NB4 (cell line): ENCODE data around the gene NDEL1.

Experiments
- CTCF ChIP-seq: IDR thresholded peaks from one replicate; pipeline ENCODE4 v1.5.1; 2012; ENCODE audit warnings: low read depth, low read length
- MAX ChIP-seq: IDR thresholded peaks from 2 replicates; pipeline ENCODE4 v1.6.1; 2011; ENCODE audit warnings: low read depth, low read length
- MYC ChIP-seq: IDR thresholded peaks from 2 replicates; pipeline ENCODE4 v1.6.1; 2011; ENCODE audit warnings: low read depth, low read length
- POLR2A ChIP-seq: IDR thresholded peaks from 2 replicates; pipeline ENCODE4 v1.6.1; 2011; ENCODE audit warnings: mild to moderate bottlenecking; ENCODE audit not compliant: insufficient read length; ENCODE audit errors: extremely low read depth

GRCh38 chr17:8443756-8444155, 8.1 kb downstream of the NDEL1 start:
- TF ChIP-seq POLR2A (no peak), CTCF (no peak), MAX (no peak), MYC (no peak)
